ENCODE data around the gene RBM42. TPM values are rescaled to one million over a fixed set of nuclear protein-coding genes. Genes with fewer than 3 reads are reported as not detected.
"Not testable (repeated sequence)": the region's sequence is repeated elsewhere in the genome, so short reads cannot be mapped to it uniquely, and the experiment has no call there.

Gene RBM42
- 27.9 and 35.4 TPM in 2 replicates for total RNA-seq

GRCh38 chr19:35628565-35629331 is at the start of gene RBM42:
TSS of gene RBM42 (plus strand) at chr19:35629036. CDS start at chr19:35629154, 118 bp downstream.
- peak; percentile 98 to 99 for DNase-seq (ENCODE audit: low read depth in 2 of 2)

DNA sequence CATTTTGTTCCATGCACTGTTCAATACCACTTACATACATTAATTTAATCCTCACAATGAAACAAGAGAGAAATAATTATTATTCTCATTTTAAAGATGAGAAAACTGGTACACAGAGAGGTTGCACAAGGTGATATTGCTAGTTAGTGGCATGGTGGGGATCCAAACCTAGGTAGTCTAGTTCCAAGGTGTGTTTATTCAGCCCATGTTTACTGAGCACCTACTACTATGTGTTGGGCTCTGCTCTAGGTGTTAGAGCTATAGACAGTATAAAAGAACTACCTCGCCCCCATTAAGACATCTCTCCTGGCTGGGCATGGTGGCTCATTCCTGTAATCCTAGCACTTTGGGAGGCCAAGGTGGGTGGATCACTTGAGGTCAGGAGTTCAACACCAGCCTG is 46.1 kb upstream of the RBM42 start:
- no peak for DNase-seq (ENCODE audit: low read depth in 2 of 2)

GRCh38 chr19:35585848-35586247 is 43.0 kb upstream of the RBM42 start, which contains the start of gene PMIS2:
TSS of gene PMIS2 (plus strand) at chr19:35586173. CDS start at chr19:35586260, 87 bp downstream.
- no peak for DNase-seq (ENCODE audit: low read depth in 2 of 2)

DNA sequence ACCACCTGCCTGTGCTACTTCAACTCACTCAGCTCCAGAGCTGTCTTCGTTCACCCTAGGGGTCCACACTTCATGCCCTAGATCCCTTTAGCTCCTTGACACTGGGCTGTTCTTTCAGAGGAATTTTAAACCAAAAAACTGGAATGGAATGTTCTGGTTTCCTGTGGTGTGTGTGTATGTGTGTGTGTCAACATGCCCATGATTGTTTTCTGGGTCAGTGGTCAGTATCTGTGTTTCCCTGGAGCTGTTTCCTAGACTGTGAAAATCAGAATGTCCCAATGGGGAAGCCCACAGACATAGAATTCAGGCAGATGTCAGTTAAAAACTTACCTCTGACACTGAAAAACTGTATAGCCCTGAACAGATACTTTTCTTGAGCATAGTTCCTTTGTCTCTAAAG is 41.5 kb upstream of the RBM42 start:
- DNase-seq (ENCODE audit: low read depth in 2 of 2): peak; percentile 36 to 39

GRCh38 chr19:35590875-35591274 is 38.0 kb upstream of the RBM42 start:
- no peak for DNase-seq (ENCODE audit: low read depth in 2 of 2)

GRCh38 chr19:35592226-35592625 is 36.6 kb upstream of the RBM42 start:
- DNase-seq (ENCODE audit: low read depth in 2 of 2): peak; percentile 47 to 61

- not testable (repeated sequence) for DNase-seq (ENCODE audit: low read depth in 2 of 2)
Observed at GRCh38 chr19:35595026-35595425, 33.8 kb upstream of the RBM42 start.

GRCh38 chr19:35595928-35596327 is 32.9 kb upstream of the RBM42 start:
- no peak for DNase-seq (ENCODE audit: low read depth in 2 of 2)

DNA sequence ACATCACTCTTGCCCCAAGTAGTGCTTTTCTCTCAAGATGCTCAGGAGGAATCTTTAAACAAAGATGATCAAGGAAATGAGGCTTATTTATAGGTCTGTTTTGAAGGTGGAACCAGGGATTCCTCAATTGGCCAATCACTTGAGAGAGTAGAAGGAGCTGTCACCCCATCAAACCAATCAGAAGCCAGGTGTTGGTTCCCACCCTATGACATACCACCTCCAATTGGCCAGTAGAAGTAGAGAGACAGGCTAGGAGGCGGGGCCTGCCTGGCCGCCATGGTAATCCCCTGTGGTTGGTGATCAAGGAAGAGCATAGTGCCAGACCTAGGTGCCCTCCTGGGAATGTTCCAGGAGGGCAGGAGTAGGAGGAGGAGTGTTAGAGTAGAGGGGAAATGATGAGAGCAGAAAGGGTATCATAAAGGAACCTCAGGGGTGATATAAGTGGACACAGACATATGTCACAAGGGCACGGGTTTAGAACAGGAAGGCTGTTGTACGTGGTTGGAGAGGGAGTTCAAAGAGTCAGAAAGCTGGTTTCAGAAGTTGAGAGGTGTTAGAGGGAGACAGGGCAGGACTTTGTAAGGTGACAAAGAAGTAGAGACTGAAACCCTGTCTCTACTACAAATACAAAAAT is 32.4 kb upstream of the RBM42 start:
- DNase-seq (ENCODE audit: low read depth in 2 of 2): peak in 1 of 2 donors; percentile 8

DNA sequence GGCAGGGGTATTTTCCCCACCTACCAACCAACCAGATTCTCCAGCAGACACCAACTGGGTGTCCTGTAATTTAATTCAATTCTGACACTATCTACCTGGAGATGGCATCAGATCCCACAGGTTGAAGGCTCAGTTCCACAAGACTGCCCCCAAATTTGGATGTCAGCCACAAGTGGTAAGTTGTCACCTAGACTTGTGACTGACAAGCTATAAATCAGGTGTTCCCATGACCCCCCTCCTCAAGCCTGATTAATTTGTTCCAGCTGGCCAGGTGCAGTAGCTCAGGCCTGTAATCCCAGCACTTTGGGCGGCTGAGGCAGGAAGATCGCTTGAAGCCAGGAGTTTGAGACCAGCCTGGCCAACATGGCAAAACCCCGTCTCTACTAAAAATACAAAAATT is 26.9 kb upstream of the RBM42 start:
- DNase-seq (ENCODE audit: low read depth in 2 of 2): no peak

DNA sequence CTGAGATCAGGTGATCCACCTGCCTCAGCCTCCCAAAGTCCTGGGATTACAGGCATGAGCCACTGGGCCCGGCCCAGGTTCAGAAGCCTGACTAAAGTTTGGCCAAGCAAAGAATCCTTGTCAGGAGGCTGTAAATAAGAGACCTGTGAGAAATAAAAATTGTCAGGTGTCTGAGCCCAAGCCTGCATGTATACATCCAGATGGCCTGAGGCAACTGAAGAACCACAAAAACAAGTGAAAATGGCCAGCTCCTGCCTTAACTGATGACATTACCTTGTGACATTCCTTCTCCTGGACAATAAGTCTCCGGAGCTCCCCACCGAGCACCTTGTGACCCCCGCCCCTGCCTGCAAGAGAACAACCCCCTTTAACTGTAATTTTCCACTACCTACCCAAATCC is 24.4 kb upstream of the RBM42 start:
- not testable (repeated sequence) for DNase-seq (ENCODE audit: low read depth in 2 of 2)

- not testable (repeated sequence) for DNase-seq (ENCODE audit: low read depth in 2 of 2)
Observed at GRCh38 chr19:35607170-35607569, 21.7 kb upstream of the RBM42 start.

- DNase-seq (ENCODE audit: low read depth in 2 of 2): no peak
Observed at GRCh38 chr19:35607661-35608060, 21.2 kb upstream of the RBM42 start.

- DNase-seq (ENCODE audit: low read depth in 2 of 2): no peak
Observed at GRCh38 chr19:35608251-35608650, 20.6 kb upstream of the RBM42 start.

DNA sequence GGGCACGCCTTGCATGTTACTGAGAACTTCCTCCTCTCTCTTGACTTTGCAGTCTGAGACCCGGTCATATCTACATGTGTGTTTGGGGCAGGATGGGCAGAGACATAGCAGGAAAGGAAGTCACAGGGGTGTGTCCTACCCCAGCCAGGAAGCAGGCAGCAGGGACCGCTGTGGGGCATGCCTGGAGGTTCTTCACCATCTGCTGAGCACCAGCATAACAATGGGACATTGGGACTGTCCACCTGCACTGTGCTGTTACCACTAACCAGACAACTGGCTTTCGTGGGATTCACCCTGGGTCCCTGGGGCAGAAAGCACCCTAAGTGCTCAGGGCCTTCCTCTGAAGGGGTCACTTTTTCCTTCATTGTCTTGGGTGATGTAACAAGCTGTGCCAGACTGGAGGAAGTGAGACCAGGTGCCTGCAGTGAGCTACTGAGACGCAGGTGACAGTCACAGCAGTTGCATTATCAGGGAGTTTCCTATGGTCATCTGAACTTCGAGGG is 18.9 kb upstream of the RBM42 start:
- DNase-seq (ENCODE audit: low read depth in 2 of 2): no peak

DNA sequence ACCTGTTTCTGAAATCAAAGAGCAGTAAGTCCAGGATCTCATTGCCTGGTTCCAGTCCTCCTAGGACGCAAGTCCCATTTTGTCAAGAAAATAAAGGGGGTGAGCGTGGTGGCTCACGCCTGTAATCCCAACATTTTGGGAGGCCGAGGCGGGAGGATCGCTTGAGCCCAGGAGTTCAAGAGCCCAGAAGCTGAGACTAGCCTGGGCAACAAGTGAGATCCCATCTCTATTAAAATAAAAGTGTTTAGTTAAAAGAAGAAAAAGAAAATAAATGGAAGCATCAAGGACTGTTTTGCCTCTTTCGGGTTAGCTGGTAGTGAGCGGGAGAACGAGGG is 16.6 kb upstream of the RBM42 start:
- no peak for DNase-seq (ENCODE audit: low read depth in 2 of 2)

GRCh38 chr19:35612559-35613321 is 16.1 kb upstream of the RBM42 start, which contains the start of gene HAUS5:
TSS of gene HAUS5 (plus strand) at chr19:35612735. CDS start at chr19:35612795, 60 bp downstream.
- DNase-seq (ENCODE audit: low read depth in 2 of 2): peak; percentile 74 to 92

DNA sequence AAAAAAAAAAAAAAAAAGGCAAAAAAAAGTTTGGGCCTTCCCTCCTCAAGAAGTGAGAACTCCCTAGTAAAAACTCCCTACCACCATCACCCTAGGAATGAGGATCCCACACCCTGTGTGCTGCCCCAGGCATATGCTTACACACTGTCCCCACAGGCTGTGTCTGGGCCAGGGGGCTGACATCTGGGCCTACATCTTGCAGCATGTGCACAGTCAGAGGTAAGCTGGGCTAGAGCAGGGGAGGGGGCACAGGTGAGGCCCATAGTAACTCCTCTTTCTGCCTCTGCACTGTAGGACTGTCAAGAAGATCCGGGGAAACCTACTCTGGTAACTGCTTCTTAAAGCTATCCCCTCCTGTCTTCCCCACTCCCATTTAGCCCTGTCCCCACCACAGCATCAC is 15.3 kb upstream of the RBM42 start:
- DNase-seq (ENCODE audit: low read depth in 2 of 2): no peak

GRCh38 chr19:35615036-35615435 is 13.8 kb upstream of the RBM42 start:
- DNase-seq (ENCODE audit: low read depth in 2 of 2): no peak

GRCh38 chr19:35618857-35619256 is 10.0 kb upstream of the RBM42 start:
- DNase-seq (ENCODE audit: low read depth in 2 of 2): no peak

GRCh38 chr19:35619290-35619923 is 9.4 kb upstream of the RBM42 start:
- DNase-seq (ENCODE audit: low read depth in 2 of 2): no peak

GRCh38 chr19:35620001-35620400 is 8.8 kb upstream of the RBM42 start:
- no peak for DNase-seq (ENCODE audit: low read depth in 2 of 2)

All from dermis microvascular lymphatic vessel endothelial cell (primary cell).